SHP77 (cell line): Measurements from ENCODE around the gene CCDC63.
"Not testable (repeated sequence)": the region's sequence is repeated elsewhere in the genome, so short reads cannot be mapped to it uniquely, and the experiment has no call there.

Experiments
- DNase-seq, 2 experiments: peaks; one replicate each; lab custom pipeline; 2025; lab: John Stamatoyannopoulos, UW

Gene CCDC63

GRCh38 chr12:110844551-110845338 is 2.0 kb upstream of the CCDC63 start:
- DNase-seq = no peak

DNA sequence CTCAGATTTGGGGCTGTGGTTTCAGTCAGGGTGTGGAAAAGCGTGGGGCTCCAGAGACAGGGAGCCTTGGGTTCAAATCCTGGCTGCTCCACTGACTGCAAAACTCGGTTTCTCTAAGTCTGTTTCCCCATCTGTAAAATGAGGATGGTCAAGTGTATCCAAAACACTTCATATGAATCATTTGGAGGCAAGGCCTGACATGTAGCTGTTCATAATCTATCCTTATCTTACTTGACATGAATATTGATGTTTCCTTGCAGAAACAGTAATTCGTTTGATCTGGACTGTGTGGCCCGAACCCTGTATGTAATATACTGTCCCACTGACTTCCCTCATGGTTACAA is 1.5 kb upstream of the CCDC63 start:
- no peak for DNase-seq

DNA sequence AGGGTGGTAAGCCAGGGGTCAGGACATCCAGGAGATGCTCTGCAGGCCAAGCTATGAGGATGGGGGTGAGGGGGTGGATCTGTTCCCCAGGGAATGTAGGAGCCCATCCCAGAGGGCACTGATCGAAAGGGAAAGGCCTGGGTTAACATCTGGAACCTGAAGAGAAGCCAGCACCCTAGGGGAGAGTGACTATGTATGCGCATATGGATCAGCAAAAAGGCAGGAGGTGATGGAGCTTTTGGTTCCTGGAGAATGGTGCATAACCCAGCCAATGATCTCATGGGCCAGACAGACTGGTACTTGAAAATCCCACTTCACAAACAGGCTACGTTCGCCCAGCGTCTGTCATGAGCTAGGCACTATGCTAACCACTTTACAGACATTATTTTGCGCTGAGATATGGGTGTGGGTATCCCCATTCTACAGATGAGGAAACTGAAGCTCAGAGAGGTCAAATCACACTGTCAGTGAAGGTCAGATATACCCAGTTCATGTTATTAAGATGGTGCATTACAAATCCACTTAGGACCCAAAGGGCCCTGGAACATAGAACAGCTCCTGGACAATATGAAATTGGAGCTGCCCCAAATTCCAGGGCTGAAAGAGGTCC is 1.6 kb downstream of the CCDC63 start:
- DNase-seq = no peak

DNA sequence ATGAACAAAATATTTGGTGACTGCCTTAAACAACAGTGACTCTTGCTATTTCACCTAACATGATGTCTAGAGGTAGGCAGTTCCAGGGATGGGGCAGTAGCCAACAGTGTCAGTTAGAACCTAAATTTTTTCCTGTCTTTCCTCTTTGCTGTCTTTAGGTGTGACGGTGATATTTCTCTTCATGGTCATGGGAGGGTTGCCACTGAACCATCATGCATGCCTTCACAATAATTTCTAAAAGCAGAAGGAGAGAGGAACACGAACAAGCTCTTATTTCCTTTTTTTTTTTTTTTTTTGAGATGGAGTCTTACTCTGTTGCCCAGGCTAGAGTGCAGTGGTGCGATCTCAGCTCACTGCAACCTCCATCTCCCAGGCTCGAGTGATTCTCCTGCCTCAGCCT is 2.4 kb downstream of the CCDC63 start:
- DNase-seq = no peak

- no peak for DNase-seq
Measured at GRCh38 chr12:110849748-110850403, 3.1 kb downstream of the CCDC63 start.

DNA sequence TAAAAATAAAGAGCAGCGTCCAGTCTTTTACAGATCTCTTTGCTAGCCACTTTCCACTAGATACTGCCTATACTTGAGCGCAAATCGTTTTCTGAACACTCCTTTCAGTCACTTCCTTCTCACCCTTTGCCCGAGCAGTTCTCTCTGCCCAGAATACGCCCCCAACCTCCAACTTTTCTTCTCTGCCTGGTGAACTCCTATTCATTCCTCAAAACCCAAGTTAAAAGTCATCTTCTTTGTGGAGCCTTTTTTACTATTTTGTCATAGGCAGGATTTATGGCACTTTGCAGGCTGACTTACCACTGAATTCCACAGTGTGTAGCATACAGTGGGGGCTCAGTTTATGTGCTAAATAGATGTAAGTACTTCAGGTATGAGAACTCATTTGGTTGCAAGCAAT is 4.0 kb downstream of the CCDC63 start:
- no peak for DNase-seq

DNA sequence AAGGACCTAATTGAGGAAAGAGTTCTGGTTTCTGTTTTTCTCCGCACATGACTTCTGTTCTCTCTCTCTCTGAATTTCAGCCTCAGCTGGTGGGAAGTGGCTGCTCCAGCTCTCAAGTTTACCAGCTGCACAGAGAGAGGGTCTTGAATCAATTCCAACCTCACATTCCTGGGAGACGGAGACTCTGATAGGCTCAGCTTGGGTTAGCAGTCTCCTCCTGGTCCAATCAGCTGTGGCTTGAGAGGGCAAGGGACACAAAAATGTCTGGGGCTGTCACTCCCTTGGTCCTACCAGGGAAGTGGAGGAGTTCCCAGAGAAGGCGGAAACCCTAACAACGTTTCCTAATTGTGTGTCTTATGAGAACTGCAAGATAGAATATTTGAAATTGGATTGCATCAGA is 7.0 kb downstream of the CCDC63 start:
- DNase-seq = no peak

DNA sequence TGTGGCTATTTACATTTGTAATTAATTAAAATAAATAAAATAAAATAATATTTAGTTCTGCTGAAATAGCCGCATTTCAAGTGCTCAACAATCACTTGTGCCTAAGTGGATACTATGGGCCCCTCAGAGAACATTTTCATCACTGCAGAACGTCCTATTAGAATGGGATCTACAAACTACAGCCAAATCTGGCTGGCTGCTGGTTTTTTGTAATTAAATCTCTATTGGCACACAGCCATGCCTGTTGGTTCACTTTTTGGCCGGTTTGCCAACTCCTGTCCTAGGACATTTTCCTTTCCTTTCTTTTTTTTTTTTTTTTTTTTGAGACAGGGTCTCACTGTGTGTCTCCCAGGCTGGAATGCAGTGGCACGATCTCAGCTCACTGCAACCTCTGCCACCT is 9.8 kb downstream of the CCDC63 start:
- no peak for DNase-seq

GRCh38 chr12:110857528-110857927 is 10.7 kb downstream of the CCDC63 start:
- DNase-seq = no peak

DNA sequence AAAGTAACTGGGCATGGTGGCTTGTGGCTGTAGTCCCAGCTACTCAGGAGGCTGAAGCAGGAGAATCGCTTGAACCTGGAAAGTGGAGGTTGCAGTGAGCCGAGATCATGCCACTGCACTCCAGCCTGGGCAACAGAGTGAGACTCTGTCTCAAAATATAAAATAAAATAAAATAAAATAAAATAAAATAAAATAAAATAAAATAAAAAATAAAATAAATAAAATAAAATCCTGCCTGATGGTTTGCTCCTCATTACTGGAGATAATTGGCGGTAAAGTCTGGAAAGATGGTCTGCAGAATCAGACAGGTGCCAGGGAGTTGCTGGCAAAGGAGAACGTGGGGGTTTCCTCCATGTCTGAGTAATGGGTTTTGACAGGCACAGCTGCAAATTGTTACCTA is 11.2 kb downstream of the CCDC63 start:
- DNase-seq = not testable (repeated sequence)

DNA sequence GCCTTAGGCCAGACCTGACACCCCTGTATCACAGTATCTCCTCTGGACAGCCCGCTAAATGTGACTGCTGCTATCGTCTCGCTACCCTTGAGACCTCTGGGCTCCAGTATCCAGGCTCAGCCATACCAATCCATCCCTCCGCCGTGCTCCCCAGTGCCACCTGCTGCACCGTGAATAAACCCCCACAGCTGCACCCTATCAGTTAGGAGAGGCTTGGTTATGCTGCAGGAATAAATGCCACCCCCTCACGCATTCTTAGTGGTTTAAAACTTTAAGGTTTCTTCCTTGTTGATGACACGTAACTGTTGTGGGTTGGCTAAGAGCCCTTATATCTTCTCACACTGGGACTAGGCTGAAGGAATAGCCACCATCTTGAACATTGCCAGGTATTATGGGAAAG is 12.1 kb downstream of the CCDC63 start:
- DNase-seq = no peak

GRCh38 chr12:110860833-110861296 is 14.1 kb downstream of the CCDC63 start:
- DNase-seq = no peak

DNA sequence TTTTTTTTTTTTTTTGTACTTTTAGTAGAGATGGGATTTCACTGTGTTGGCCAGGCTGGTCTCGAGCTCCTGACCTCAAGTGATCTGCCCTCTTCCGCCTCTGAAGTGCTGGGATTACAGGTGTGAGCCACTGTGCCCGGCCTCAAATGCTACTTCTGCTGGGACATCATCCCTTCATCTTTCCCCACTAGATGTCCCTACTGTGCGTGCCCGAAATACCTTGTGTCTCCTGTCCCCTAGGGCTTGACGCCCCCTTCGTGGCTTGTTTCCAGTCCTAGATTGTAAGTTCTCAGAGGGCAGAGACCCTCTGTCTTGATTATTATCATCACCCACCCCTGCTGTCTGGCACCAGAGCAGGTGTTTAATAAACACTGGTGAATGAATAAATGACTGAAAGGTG is 14.9 kb downstream of the CCDC63 start:
- no peak for DNase-seq

- DNase-seq = no peak
Measured at GRCh38 chr12:110862329-110862728, 15.5 kb downstream of the CCDC63 start.

- DNase-seq = no peak
Measured at GRCh38 chr12:110863161-110863560, 16.4 kb downstream of the CCDC63 start.

DNA sequence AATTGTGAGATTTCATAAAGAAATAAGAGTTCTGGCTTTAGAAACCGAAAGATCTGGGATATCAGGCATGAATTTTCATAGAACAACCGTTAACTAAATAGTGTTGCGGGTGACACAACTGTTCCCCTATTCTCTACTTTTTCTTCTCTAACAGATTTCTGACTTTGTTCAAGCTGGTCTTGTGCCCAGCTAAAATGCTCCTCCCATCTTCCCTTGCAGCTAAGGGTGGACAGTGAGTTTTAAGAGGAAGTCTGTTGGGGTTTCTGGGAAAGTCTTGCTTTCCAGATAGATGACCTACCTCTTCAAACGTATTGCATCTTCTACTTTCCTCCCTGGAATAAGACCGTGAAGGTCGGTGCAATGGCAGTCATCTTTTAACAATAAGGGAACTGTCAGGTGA is 18.7 kb downstream of the CCDC63 start:
- no peak for DNase-seq

- DNase-seq = no peak
Measured at GRCh38 chr12:110869026-110869425, 22.2 kb downstream of the CCDC63 start.

DNA sequence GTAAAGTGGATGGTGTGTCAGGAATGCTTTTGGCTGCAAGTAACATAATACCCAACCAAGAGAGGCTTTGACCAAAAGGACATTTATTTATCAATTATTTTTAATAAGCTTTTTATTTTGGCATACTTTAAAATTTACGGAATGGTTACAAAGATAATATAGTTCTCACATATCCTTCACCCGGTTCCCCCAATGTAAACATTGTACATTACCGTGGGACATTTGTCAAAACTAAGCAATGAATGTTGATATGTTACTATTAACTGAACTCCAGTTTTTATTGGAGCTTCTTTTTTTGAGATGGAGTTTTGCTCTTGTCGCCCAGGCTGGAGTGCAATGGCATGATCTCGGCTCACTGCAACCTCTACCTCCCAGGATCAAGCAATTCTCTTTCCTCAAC is 23.0 kb downstream of the CCDC63 start:
- DNase-seq = no peak

DNA sequence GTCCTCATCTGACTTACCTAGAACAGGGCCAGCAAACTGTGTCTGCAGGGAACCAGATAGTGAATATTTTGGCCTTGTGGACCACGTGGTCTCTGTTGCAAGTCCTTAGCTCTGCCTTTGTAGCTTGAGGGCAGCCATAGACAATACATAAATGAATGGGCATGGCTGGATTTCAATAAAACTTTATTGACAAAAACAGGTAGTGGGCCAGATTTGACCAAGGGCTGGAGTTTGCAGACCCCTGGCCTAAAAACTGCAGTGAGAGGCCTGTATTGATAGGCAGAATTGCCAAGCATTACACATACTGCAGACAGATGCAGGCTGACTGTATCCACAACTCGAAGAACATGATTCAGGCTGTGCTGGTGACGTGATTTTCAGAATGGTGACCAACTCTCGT is 25.3 kb downstream of the CCDC63 start:
- no peak for DNase-seq

DNA sequence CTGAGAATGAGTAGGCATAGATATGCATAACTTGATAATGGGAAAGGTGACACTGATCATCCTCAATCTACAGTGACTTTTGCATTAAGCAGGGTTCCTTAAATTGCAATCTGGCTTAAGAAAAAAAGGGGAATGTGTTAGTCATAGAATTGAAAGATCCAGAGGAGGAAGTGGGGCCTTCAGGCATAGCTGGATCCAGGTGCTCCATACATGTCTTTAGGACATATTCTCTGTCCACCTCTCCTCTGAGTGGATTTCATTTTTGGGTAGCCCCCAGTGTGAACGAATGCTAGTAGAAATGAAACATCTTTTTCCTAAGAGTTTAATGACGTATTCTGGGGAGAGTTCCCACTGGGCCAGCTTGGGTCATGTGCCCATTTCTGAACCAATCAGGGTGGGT is 27.6 kb downstream of the CCDC63 start:
- no peak for DNase-seq

GRCh38 chr12:110874781-110875180 is 28.0 kb downstream of the CCDC63 start:
- DNase-seq = no peak

DNA sequence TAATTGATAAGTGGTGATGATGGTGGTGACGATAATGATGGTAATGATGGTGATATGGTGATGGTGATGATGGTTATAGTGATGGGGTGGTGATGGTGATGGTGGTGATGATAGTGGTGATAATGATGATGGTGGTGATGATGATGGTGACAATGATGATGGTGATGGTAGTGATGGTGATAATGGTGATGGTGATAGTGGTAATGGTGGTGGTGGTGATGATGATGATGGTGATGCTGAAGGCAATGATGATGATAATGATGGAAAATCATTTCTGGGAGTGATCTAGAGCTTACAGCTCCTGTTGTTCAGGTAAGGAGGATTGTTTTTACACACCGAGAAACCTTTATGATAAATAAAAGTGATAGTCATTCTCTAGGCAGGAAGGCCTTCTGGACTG is 33.9 kb downstream of the CCDC63 start:
- no peak for DNase-seq

GRCh38 chr12:110883251-110883650 is 36.5 kb downstream of the CCDC63 start:
- DNase-seq = no peak
